ENCODE data around the gene BGN.

GRCh38 chrX:153513265-153513664, 18.5 kb downstream of the BGN start:
- TF ChIP-seq PATZ1 (CRISPR knock-in tag; IDR thresholded peaks at IDR 0.05; ENCODE audit: borderline replicate concordance) (no peak), TSHZ2 (CRISPR knock-in tag; IDR thresholded peaks at IDR 0.05) (no peak), BACH2 (CRISPR knock-in tag; IDR thresholded peaks at IDR 0.05; ENCODE audit: borderline replicate concordance) (no peak), ZFP30 (CRISPR knock-in tag; IDR thresholded peaks at IDR 0.05) (no peak), ZNF565 (CRISPR knock-in tag; conservative IDR thresholded peaks at IDR 0.05; ENCODE audit: low read depth) (no peak), RARB (CRISPR knock-in tag; IDR thresholded peaks at IDR 0.05) (no peak), CSDC2 (CRISPR knock-in tag; IDR thresholded peaks at IDR 0.05) (no peak)

Measured in SK-N-SH treated with all-trans-retinoic acid at 6 μM for 48 hours (cell line).